Measurements from ENCODE around the gene FILIP1L. TPM values are rescaled to one million over a fixed set of nuclear protein-coding genes. Genes with fewer than 3 reads are reported as not detected.
A peak's percentile ranks its signal among the peaks of the same experiment; 100 is the strongest.

FILIP1L gene
- polyA plus RNA-seq, 1 of the 3 experiments (the other 2 are of a cell fraction): 26.8 TPM

GRCh38 chr3:100159331-100160153, 45.2 kb upstream of the FILIP1L start:
- no peaks in the 10 kb centered on the region for H3K9me2 ChIP-seq
- peak overlapping the region; percentile 49 for H3K4me2 ChIP-seq
- H3K27ac ChIP-seq (ENCODE audit: low read depth in 2 of 2, low read length in 1 of 2): peak overlapping the region; percentile 84 to 95
- H3K79me2 ChIP-seq (ENCODE audit: insufficient read depth): no peaks in the 10 kb centered on the region
- no peaks in the 10 kb centered on the region for H3K27me3 ChIP-seq (ENCODE audit: insufficient read depth)
- H3K36me3 ChIP-seq (replicated peaks in 1 of 2; ENCODE audit: control insufficient read depth in 1 of 2, insufficient read depth in 2 of 2, low read length in 1 of 2): peaks cover 0 to 13% of the 10 kb centered on the region in 2 experiments
- ChIA-PET CTCF (interaction anchor here (0.7 to 4.4 kb wide), 9 partner anchors 10 to 325 kb away, joined by 3 to 23 read pairs (median 3); no protein-coding TSS in a partner anchor), POLR2A (interaction anchor here (0.6 kb wide), 1 partner anchor 11 kb away, joined by 3 read pairs; no protein-coding TSS in a partner anchor)
- H3K4me3 ChIP-seq (ENCODE audit: low read depth in 2 of 2, low read length in 1 of 2): no peak overlapping the region; a peak in 1 of 4 replicates
- no peaks in the 10 kb centered on the region for H4K20me1 ChIP-seq (ENCODE audit: insufficient read depth)
- peaks cover 17% of the 10 kb centered on the region; the same call in 1 of the 2 replicates for H3K9me3 ChIP-seq
- peaks cover 24 to 32% of the 10 kb centered on the region in 2 experiments for H3K4me1 ChIP-seq (ENCODE audit: control insufficient read depth in 1 of 2, insufficient read depth in 2 of 2, low read depth in 1 of 2, low read length in 1 of 2)
- H2AFZ ChIP-seq (ENCODE audit: low read depth): no peak overlapping the region
- peaks cover 38% of the 10 kb centered on the region for H3F3A ChIP-seq (replicated peaks; ENCODE audit: insufficient read depth)
- peak overlapping the region; percentile 34; the same call in 1 of the 2 replicates for H3K9ac ChIP-seq
- 15% methylated on average over 4 of the region's 4 CpGs for WGBS (ENCODE audit: low lambda C conversion rate)
- 0 out of 2 replicates have a peak, but pooled peaks have one; percentile 3 for TF ChIP-seq FOSL2 (IDR thresholded peaks at IDR 0.05; ENCODE audit: borderline replicate concordance, low read depth)
- peak; percentile 18; the same call in 1 of the 2 replicates for TF ChIP-seq JUND (IDR thresholded peaks at IDR 0.05)
- TF ChIP-seq EP300 (IDR thresholded peaks at IDR 0.05; ENCODE audit: borderline replicate concordance in 1 of 2, low read depth in 1 of 2, low read length in 1 of 2): peak in 1 of 2 experiments; percentile 59; a peak in 3 of 4 replicates
- 0 out of 2 replicates have a peak, but pooled peaks have one; percentile 10 for TF ChIP-seq FOXM1 (IDR thresholded peaks at IDR 0.05; ENCODE audit: low read depth)
- no peak for TF ChIP-seq YY1 (IDR thresholded peaks at IDR 0.05; ENCODE audit: low read depth)
- TF ChIP-seq TCF12 (IDR thresholded peaks at IDR 0.05): peak; percentile 53
- peak; percentile 31 for TF ChIP-seq NFIC (IDR thresholded peaks at IDR 0.05; ENCODE audit: borderline replicate concordance)
- TF ChIP-seq MAX (IDR thresholded peaks at IDR 0.05; ENCODE audit: low read depth): no peak
- TF ChIP-seq SIN3A (IDR thresholded peaks at IDR 0.05; ENCODE audit: borderline replicate concordance, low read depth, low read length): no peak
- TF ChIP-seq RXRA (IDR thresholded peaks at IDR 0.05; ENCODE audit: borderline replicate concordance, low read depth): peak; percentile 88
- TF ChIP-seq REST (IDR thresholded peaks at IDR 0.05; ENCODE audit: low read depth, low read length): no peak
- TF ChIP-seq PBX3 (IDR thresholded peaks at IDR 0.05): peak; percentile 36
- no peak for TF ChIP-seq EZH2phosphoT487 (IDR thresholded peaks at IDR 0.05; ENCODE audit: borderline replicate concordance, low read depth)
- peak; percentile 37; the same call in 1 of the 2 replicates for TF ChIP-seq TEAD4 (IDR thresholded peaks at IDR 0.05; ENCODE audit: borderline replicate concordance, insufficient read depth)
- peak; percentile 74 for TF ChIP-seq MEF2A (IDR thresholded peaks at IDR 0.05; ENCODE audit: borderline replicate concordance, low read depth)
- no peak for TF ChIP-seq GABPA (IDR thresholded peaks at IDR 0.05; ENCODE audit: low read depth)
- peak; percentile 19 for DNase-seq

All from SK-N-SH (cell line).